ENCODE data around the gene PRKCZ.

The PRKCZ gene

GRCh38 chr1:2004856-2005255 is 45.4 kb upstream of the PRKCZ start:
- no peaks in the 10 kb centered on the region for H3K36me3 ChIP-seq

GRCh38 chr1:2009101-2010053 is 40.8 kb upstream of the PRKCZ start:
- H3K27me3 ChIP-seq: peaks cover 87% of the 10 kb centered on the region
- TF ChIP-seq CTCF (IDR thresholded peaks at IDR 0.05): no peak

More at GRCh38 chr1:2004856-2005255, 45.4 kb upstream of the PRKCZ start:
- Histone ChIP-seq H3K4me1 (ENCODE audit: control insufficient read depth in 1 of 2, insufficient read depth in 1 of 2, low read depth in 1 of 2, low read length in 1 of 2) (no peaks in the 10 kb centered on the region), H3K4me3 (ENCODE audit: low read depth in 1 of 2, low read length in 1 of 2) (no peak overlapping the region), H3K9me3 (no peaks in the 10 kb centered on the region), H3K27me3 (peaks cover 91% of the 10 kb centered on the region), H3K27ac (no peak overlapping the region)
- no peak for TF ChIP-seq CTCF (IDR thresholded peaks at IDR 0.05)

GRCh38 chr1:2014181-2014580 is 36.0 kb upstream of the PRKCZ start:
- no peak for TF ChIP-seq CTCF (IDR thresholded peaks at IDR 0.05)
- Histone ChIP-seq H3K9me3 (no peaks in the 10 kb centered on the region), H3K27me3 (peaks cover 87% of the 10 kb centered on the region), H3K4me3 (ENCODE audit: low read depth in 1 of 2, low read length in 1 of 2) (no peak overlapping the region), H3K4me1 (ENCODE audit: control insufficient read depth in 1 of 2, insufficient read depth in 1 of 2, low read depth in 1 of 2, low read length in 1 of 2) (no peaks in the 10 kb centered on the region), H3K36me3 (no peaks in the 10 kb centered on the region), H3K27ac (no peak overlapping the region)

More at GRCh38 chr1:2009101-2010053, 40.8 kb upstream of the PRKCZ start:
- H3K9me3 ChIP-seq: no peaks in the 10 kb centered on the region
- no peaks in the 10 kb centered on the region for H3K36me3 ChIP-seq
- H3K4me1 ChIP-seq (ENCODE audit: control insufficient read depth in 1 of 2, insufficient read depth in 1 of 2, low read depth in 1 of 2, low read length in 1 of 2): no peaks in the 10 kb centered on the region
- no peak overlapping the region for H3K27ac ChIP-seq
- H3K4me3 ChIP-seq (ENCODE audit: low read depth in 1 of 2, low read length in 1 of 2): no peak overlapping the region

GRCh38 chr1:2014741-2015735 is 35.2 kb upstream of the PRKCZ start:
- H3K4me1 ChIP-seq (ENCODE audit: control insufficient read depth in 1 of 2, insufficient read depth in 1 of 2, low read depth in 1 of 2, low read length in 1 of 2): no peaks in the 10 kb centered on the region
- H3K9me3 ChIP-seq: no peaks in the 10 kb centered on the region
- H3K27me3 ChIP-seq: peaks cover 92% of the 10 kb centered on the region
- no peaks in the 10 kb centered on the region for H3K36me3 ChIP-seq
- H3K27ac ChIP-seq: no peak overlapping the region
- H3K4me3 ChIP-seq (ENCODE audit: low read depth in 1 of 2, low read length in 1 of 2): no peak overlapping the region
- no peak for TF ChIP-seq CTCF (IDR thresholded peaks at IDR 0.05)

- H3K4me1 ChIP-seq (ENCODE audit: control insufficient read depth in 1 of 2, insufficient read depth in 1 of 2, low read depth in 1 of 2, low read length in 1 of 2): no peaks in the 10 kb centered on the region
- TF ChIP-seq CTCF (IDR thresholded peaks at IDR 0.05): no peak
- H3K9me3 ChIP-seq: no peaks in the 10 kb centered on the region
- H3K4me3 ChIP-seq (ENCODE audit: low read depth in 1 of 2, low read length in 1 of 2): no peak overlapping the region
- peaks cover 92% of the 10 kb centered on the region for H3K27me3 ChIP-seq
- no peak overlapping the region for H3K27ac ChIP-seq
- no peaks in the 10 kb centered on the region for H3K36me3 ChIP-seq
Measured at GRCh38 chr1:2016123-2016522, 34.1 kb upstream of the PRKCZ start.
